B cell (primary cell): ENCODE measurements around the gene KCNG4. TPM values are rescaled to one million over a fixed set of nuclear protein-coding genes. Genes with fewer than 3 reads are reported as not detected.

Experiments used
- ATAC-seq: fragments of 200-7000 bp; cut with Tn5 transposase; one replicate; pipeline ENCODE4 v1.10.0; 2021; ENCODE audit warnings: low read depth, mild to moderate bottlenecking, moderate number of reproducible peaks, moderate library complexity
- CTCF ChIA-PET: fragments of 350-600 bp; sonication (Branson Sonifier 250); formaldehyde crosslinking; loops from one replicate; lab custom pipeline; 2021; ENCODE audit warnings: antibody characterized with exemption, inconsistent platforms; lab: Charles Lee
- POLR2A ChIA-PET: fragments of 350-600 bp; sonication (Branson Sonifier 250); formaldehyde crosslinking; loops from one replicate; lab custom pipeline; 2021; ENCODE audit warnings: antibody characterized with exemption; lab: Charles Lee
- DNase-seq: peaks from one replicate; pipeline ENCODE4 v3.0.0; 2013
- H2AFZ ChIP-seq: 2 replicates; pipeline ENCODE4 v1.6.1; 2012; ENCODE audit warnings: mild to moderate bottlenecking, low read depth, low read length; ENCODE audit not compliant: insufficient read depth, poor library complexity, severe bottlenecking
- H3K27ac ChIP-seq, 2 donors: 1 replicate in 1 of 2; 2 replicates in 1 of 2; pipeline ENCODE4 v1.5.1; 2012 to 2013; ENCODE audit warnings: low read length in 2 of 2, mild to moderate bottlenecking in 2 of 2, moderate library complexity in 1 of 2
- H3K27me3 ChIP-seq, 4 experiments: fragments of 200-600 bp in 1 of 4; sonication (generic) in 1 of 4; replicated peaks in 1 of 4; 1 replicate in 2 of 4; 2 replicates in 2 of 4; pipeline versions ENCODE4 v1.6.1 to v1.7.0; 2013 to 2016; ENCODE audit warnings: low read length in 3 of 4, mild to moderate bottlenecking in 2 of 4, mixed read lengths in 1 of 4, moderate library complexity in 1 of 4; ENCODE audit not compliant: insufficient read depth in 4 of 4, control insufficient read depth in 3 of 4; ENCODE audit errors: control extremely low read depth in 1 of 4
- H3K36me3 ChIP-seq, 2 experiments: replicated peaks in 1 of 2; 1 replicate in 1 of 2; 2 replicates in 1 of 2; pipeline versions ENCODE4 v1.6.1 to v1.7.1; 2013; ENCODE audit warnings: low read length in 1 of 2; ENCODE audit not compliant: insufficient read depth in 2 of 2, control insufficient read depth in 1 of 2; ENCODE audit errors: control extremely low read depth in 1 of 2, extremely low read depth in 1 of 2
- H3K4me1 ChIP-seq, 2 donors: fragments of 200-600 bp in 1 of 2; sonication (generic) in 1 of 2; 1 replicate in 1 of 2; 2 replicates in 1 of 2; pipeline versions ENCODE4 v1.5.1 to v1.6.1; 2013 to 2017; ENCODE audit warnings: low read length in 2 of 2; ENCODE audit not compliant: control insufficient read depth in 2 of 2, insufficient read depth in 2 of 2
- H3K4me2 ChIP-seq: replicated peaks from 2 replicates; pipeline ENCODE3; 2012; ENCODE audit warnings: mild to moderate bottlenecking, low read depth, low read length; ENCODE audit not compliant: poor library complexity, severe bottlenecking
- H3K4me3 ChIP-seq, 5 experiments: fragments of 200-600 bp in 1 of 5; sonication (generic) in 1 of 5; 1 replicate in 3 of 5; 2 replicates in 2 of 5; pipeline versions ENCODE4 v1.5.1 to v1.7.0; 2011 to 2016; ENCODE audit warnings: low read length in 4 of 5, mild to moderate bottlenecking in 4 of 5, low read depth in 2 of 5, control low read depth in 1 of 5, moderate library complexity in 1 of 5; ENCODE audit not compliant: insufficient read depth in 1 of 5; ENCODE audit errors: control extremely low read depth in 1 of 5, extremely low read depth in 1 of 5
- H3K79me2 ChIP-seq: fragments of 200-600 bp; sonication (generic); one replicate; pipeline ENCODE4 v1.6.0; 2016; ENCODE audit warnings: low read length; ENCODE audit not compliant: control insufficient read depth, insufficient read depth
- H3K9ac ChIP-seq: fragments of 200-600 bp; sonication (generic); 2 replicates; pipeline ENCODE4 v1.6.1; 2017; ENCODE audit warnings: mild to moderate bottlenecking, low read length, moderate library complexity
- H3K9me3 ChIP-seq, 3 donors: one replicate each; pipeline versions ENCODE4 v1.6.1 to v1.7.1; 2013; ENCODE audit warnings: low read length in 2 of 3; ENCODE audit not compliant: control insufficient read depth in 2 of 3, insufficient read depth in 1 of 3; ENCODE audit errors: control extremely low read depth in 1 of 3
- H4K20me1 ChIP-seq: 2 replicates; pipeline ENCODE4 v1.6.0; 2012; ENCODE audit warnings: mild to moderate bottlenecking, low read length; ENCODE audit not compliant: insufficient read depth, control insufficient read depth, poor library complexity, severe bottlenecking
- H3K27ac Mint-ChIP-seq: one replicate; pipeline ENCODE4 v1.8.0; 2021; ENCODE audit warnings: mixed read lengths
- H3K27me3 Mint-ChIP-seq: one replicate; pipeline ENCODE4 v1.8.0; 2021; ENCODE audit warnings: mixed read lengths
- H3K4me1 Mint-ChIP-seq: one replicate; pipeline ENCODE4 v1.8.0; 2021; ENCODE audit warnings: mixed read lengths
- H3K4me3 Mint-ChIP-seq: one replicate; pipeline ENCODE4 v1.8.0; 2021; ENCODE audit warnings: mixed read lengths
- H3K9me3 Mint-ChIP-seq: one replicate; pipeline ENCODE4 v1.8.0; 2022; ENCODE audit warnings: mixed read lengths; ENCODE audit not compliant: insufficient read depth
- EZH2 ChIP-seq: IDR thresholded peaks from 2 replicates; pipeline ENCODE4 v1.6.1; 2012; ENCODE audit warnings: borderline replicate concordance, low read depth, mild to moderate bottlenecking, moderate library complexity, low read length; ENCODE audit not compliant: insufficient read depth, poor library complexity, severe bottlenecking
- WGBS: methylation state at CpG from one replicate; pipeline ENCODE4 v1.1.5; 2013; ENCODE audit warnings: missing lambda C conversion rate; ENCODE audit not compliant: insufficient coverage; 5-methylcytosine and 5-hydroxymethylcytosine counted together
- intact Hi-C: fragments of 100-400 bp; cut with micrococcal nuclease; formaldehyde crosslinking; loops from one replicate; pipeline ENCODE4 v1.10.0; 2022
- polyA plus RNA-seq: library from polyadenylated mRNA; depleted of rRNA; stranded (reverse); fragments of >200 nt; gene quantifications from 2 replicates; pipeline ENCODE4 v1.2.3, GENCODE V29; 2012
- total RNA-seq, 2 donors: library from RNA; stranded (reverse); fragments of 120-200 nt in 1 of 2; gene quantifications; 1 replicate in 1 of 2; 2 replicates in 1 of 2; pipeline versions ENCODE4 v1.2.3 to v1.2.4, GENCODE V29; 2013 to 2022
- TF ChIP-seq, protein P1 (sequence below): fragments of 200-600 bp; IDR thresholded peaks from one replicate; pipeline ENCODE4 v1.8.0; 2022; ENCODE audit warnings: antibody characterized with exemption, mild to moderate bottlenecking

KCNG4 gene
- total and polyA plus RNA-seq, 2 donors (not counting 1 experiment from before 2014, with no cell fraction given), result not detected

DNA sequence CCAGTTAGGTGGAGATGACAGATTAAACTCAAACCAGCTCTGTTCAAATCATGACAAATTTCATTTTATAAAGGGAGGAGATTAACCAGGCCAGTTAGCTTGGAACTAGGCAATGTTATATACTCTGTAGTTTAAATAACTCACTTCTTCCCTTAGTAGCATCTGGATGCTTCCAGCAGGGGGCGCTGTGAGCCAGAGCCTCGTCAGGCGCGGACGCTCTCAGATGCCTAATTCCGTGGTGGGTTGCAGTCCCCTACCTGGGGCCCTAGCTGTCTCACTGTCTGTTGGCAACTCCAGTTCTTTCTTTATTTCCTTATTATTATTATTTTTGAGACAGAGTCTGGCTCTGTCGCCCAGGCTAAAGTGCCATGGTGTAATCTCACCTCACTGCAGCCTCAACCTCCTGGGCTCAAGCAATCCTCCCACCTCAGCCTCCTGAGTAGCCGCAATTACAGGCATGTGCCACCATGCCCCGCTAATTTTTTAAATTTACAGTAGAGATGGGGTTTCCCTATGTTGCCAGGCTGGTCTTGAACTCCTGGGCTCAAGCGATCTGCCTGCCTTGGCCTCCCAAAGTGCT lies 37.5 kb upstream of the KCNG4 start:
- no peak overlapping the region for H3K27ac ChIP-seq
- no peaks in the 10 kb centered on the region for H3K9me3 Mint-ChIP-seq
- H3K27me3 ChIP-seq, result peaks cover 0 to 6% (median 0%) of the 10 kb centered on the region in 4 experiments
- no peak overlapping the region for H3K4me3 Mint-ChIP-seq
- no peak overlapping the region for H3K4me3 ChIP-seq
- WGBS, result 14% methylated on average over 7 of the region's 10 CpGs
- H4K20me1 ChIP-seq, result no peaks in the 10 kb centered on the region
- peak; percentile 69 for DNase-seq
- ChIA-PET CTCF (interaction anchor here (0.7 to 2.0 kb wide), 10 partner anchors 10 to 461 kb away, joined by 3 to 20 read pairs (median 4); partner anchors contain the start of gene MEAK7), POLR2A (interaction anchor here (0.6 kb wide), 1 partner anchor 364 kb away, joined by 4 read pairs; no protein-coding TSS in a partner anchor)
- no peaks in the 10 kb centered on the region for H3K9me3 ChIP-seq
- no peak overlapping the region for H3K4me2 ChIP-seq
- intact Hi-C loops, result no loop called here
- no peak overlapping the region for H3K9ac ChIP-seq
- peak; percentile 60 for ATAC-seq
- TF ChIP-seq EZH2, result no peak
- TF ChIP-seq, protein P1, sequence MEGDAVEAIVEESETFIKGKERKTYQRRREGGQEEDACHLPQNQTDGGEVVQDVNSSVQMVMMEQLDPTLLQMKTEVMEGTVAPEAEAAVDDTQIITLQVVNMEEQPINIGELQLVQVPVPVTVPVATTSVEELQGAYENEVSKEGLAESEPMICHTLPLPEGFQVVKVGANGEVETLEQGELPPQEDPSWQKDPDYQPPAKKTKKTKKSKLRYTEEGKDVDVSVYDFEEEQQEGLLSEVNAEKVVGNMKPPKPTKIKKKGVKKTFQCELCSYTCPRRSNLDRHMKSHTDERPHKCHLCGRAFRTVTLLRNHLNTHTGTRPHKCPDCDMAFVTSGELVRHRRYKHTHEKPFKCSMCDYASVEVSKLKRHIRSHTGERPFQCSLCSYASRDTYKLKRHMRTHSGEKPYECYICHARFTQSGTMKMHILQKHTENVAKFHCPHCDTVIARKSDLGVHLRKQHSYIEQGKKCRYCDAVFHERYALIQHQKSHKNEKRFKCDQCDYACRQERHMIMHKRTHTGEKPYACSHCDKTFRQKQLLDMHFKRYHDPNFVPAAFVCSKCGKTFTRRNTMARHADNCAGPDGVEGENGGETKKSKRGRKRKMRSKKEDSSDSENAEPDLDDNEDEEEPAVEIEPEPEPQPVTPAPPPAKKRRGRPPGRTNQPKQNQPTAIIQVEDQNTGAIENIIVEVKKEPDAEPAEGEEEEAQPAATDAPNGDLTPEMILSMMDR, result peak; percentile 84
- H3K4me1 ChIP-seq, result no peaks in the 10 kb centered on the region
- H3K4me1 Mint-ChIP-seq, result no peaks in the 10 kb centered on the region
- no peaks in the 10 kb centered on the region for H3K79me2 ChIP-seq
- H3K27ac Mint-ChIP-seq, result no peak overlapping the region
- no peak overlapping the region for H2AFZ ChIP-seq
- no peaks in the 10 kb centered on the region for H3K36me3 ChIP-seq
- peaks cover 13% of the 10 kb centered on the region for H3K27me3 Mint-ChIP-seq

DNA sequence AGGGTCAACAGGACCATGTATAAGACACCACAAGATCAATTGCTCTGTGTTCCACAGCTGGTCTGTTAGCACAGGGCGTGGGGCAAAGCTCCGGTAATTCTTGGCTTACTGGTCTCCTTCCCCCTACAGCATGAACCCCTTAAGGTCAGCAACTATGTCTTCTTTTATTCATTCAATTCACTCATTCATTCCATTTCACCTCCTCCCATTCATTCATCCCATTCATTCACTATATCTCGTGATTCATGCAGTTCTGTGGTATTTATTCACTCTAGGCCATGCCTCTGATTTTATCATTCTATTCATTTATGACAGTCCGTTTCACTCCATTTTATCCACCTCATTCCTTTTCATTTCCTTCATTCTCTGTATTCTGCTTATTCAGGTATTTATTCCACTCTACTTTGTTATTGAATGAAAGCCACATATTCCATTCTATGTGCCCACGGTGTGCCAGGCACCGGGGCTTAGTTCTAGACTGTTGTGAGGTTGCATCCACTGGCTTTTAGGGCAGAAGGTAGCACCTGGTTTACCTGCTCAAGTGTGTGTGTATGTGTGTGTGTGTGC lies 35.9 kb upstream of the KCNG4 start:
- WGBS, result 98% methylated on average over 4 of the region's 6 CpGs
- no peaks in the 10 kb centered on the region for H3K4me1 Mint-ChIP-seq
- Histone ChIP-seq H4K20me1 (no peaks in the 10 kb centered on the region), H3K9me3 (no peaks in the 10 kb centered on the region), H3K4me1 (no peaks in the 10 kb centered on the region), H3K27me3 (peaks cover 0 to 6% (median 0%) of the 10 kb centered on the region in 4 experiments), H3K9ac (no peak overlapping the region), H3K36me3 (no peaks in the 10 kb centered on the region), H3K4me2 (no peak overlapping the region), H3K4me3 (no peak overlapping the region), H3K27ac (no peak overlapping the region), H2AFZ (no peak overlapping the region), H3K79me2 (no peaks in the 10 kb centered on the region)
- no peak overlapping the region for H3K27ac Mint-ChIP-seq
- intact Hi-C loops, result no loop called here
- peaks cover 13% of the 10 kb centered on the region for H3K27me3 Mint-ChIP-seq
- H3K9me3 Mint-ChIP-seq, result no peaks in the 10 kb centered on the region
- ATAC-seq (no peak), DNase-seq (no peak)
- H3K4me3 Mint-ChIP-seq, result no peak overlapping the region
- POLR2A ChIA-PET, result no interaction called here
- CTCF ChIA-PET, result interaction anchor here (1.8 kb wide), 1 partner anchor 8 kb away, joined by 6 read pairs; no protein-coding TSS in a partner anchor
- TF ChIP-seq, protein P1, result no peak
- no peak for TF ChIP-seq EZH2
